ENCODE data around the gene CRTAC1. TPM values are rescaled to one million over a fixed set of nuclear protein-coding genes. Genes with fewer than 3 reads are reported as not detected.

Gene CRTAC1
- total RNA-seq, 1 donor = not detected

GRCh38 chr10:97964748-97965147, 65.7 kb downstream of the CRTAC1 start:
- no peak overlapping the region for H3K4me3 ChIP-seq (ENCODE audit: low read length)

GRCh38 chr10:97961945-97962344, 68.5 kb downstream of the CRTAC1 start:
- Histone ChIP-seq H3K4me3 (ENCODE audit: low read length) (no peak overlapping the region), H3K9me3 (ENCODE audit: low read depth, low read length) (no peaks in the 10 kb centered on the region), H3K27me3 (ENCODE audit: insufficient read depth, low read length) (peaks cover 11% of the 10 kb centered on the region), H3K4me1 (ENCODE audit: insufficient read depth, low read length) (no peaks in the 10 kb centered on the region)

More at GRCh38 chr10:97964748-97965147, 65.7 kb downstream of the CRTAC1 start:
- Histone ChIP-seq H3K27me3 (ENCODE audit: insufficient read depth, low read length) (peaks cover 18% of the 10 kb centered on the region), H3K4me1 (ENCODE audit: insufficient read depth, low read length) (no peaks in the 10 kb centered on the region), H3K9me3 (ENCODE audit: low read depth, low read length) (no peaks in the 10 kb centered on the region)

GRCh38 chr10:97960269-97961056, 70.0 kb downstream of the CRTAC1 start:
- Histone ChIP-seq H3K9me3 (ENCODE audit: low read depth, low read length) (no peaks in the 10 kb centered on the region), H3K4me3 (ENCODE audit: low read length) (no peak overlapping the region), H3K27me3 (ENCODE audit: insufficient read depth, low read length) (peaks cover 11% of the 10 kb centered on the region), H3K4me1 (ENCODE audit: insufficient read depth, low read length) (no peaks in the 10 kb centered on the region)

GRCh38 chr10:97949462-97949861, 81.0 kb downstream of the CRTAC1 start:
- Histone ChIP-seq H3K9me3 (ENCODE audit: low read depth, low read length) (no peaks in the 10 kb centered on the region), H3K4me1 (ENCODE audit: insufficient read depth, low read length) (no peaks in the 10 kb centered on the region), H3K4me3 (ENCODE audit: low read length) (no peak overlapping the region), H3K27me3 (ENCODE audit: insufficient read depth, low read length) (no peaks in the 10 kb centered on the region)

- Histone ChIP-seq H3K9me3 (ENCODE audit: low read depth, low read length) (no peaks in the 10 kb centered on the region), H3K4me1 (ENCODE audit: insufficient read depth, low read length) (no peaks in the 10 kb centered on the region), H3K4me3 (ENCODE audit: low read length) (no peak overlapping the region), H3K27me3 (ENCODE audit: insufficient read depth, low read length) (no peaks in the 10 kb centered on the region)
Measured at GRCh38 chr10:97948822-97949221, 81.6 kb downstream of the CRTAC1 start.

GRCh38 chr10:97944772-97945171, 85.6 kb downstream of the CRTAC1 start:
- H3K27me3 ChIP-seq (ENCODE audit: insufficient read depth, low read length) = peaks cover 3% of the 10 kb centered on the region
- H3K4me1 ChIP-seq (ENCODE audit: insufficient read depth, low read length) = no peaks in the 10 kb centered on the region
- H3K4me3 ChIP-seq (ENCODE audit: low read length) = no peak overlapping the region
- no peaks in the 10 kb centered on the region for H3K9me3 ChIP-seq (ENCODE audit: low read depth, low read length)

- H3K4me3 ChIP-seq (ENCODE audit: low read length) = no peak overlapping the region
- H3K9me3 ChIP-seq (ENCODE audit: low read depth, low read length) = no peaks in the 10 kb centered on the region
- H3K27me3 ChIP-seq (ENCODE audit: insufficient read depth, low read length) = peaks cover 3% of the 10 kb centered on the region
- no peaks in the 10 kb centered on the region for H3K4me1 ChIP-seq (ENCODE audit: insufficient read depth, low read length)
Measured at GRCh38 chr10:97943294-97943693, 87.1 kb downstream of the CRTAC1 start.

- peaks cover 3% of the 10 kb centered on the region for H3K27me3 ChIP-seq (ENCODE audit: insufficient read depth, low read length)
- no peaks in the 10 kb centered on the region for H3K9me3 ChIP-seq (ENCODE audit: low read depth, low read length)
- H3K4me1 ChIP-seq (ENCODE audit: insufficient read depth, low read length) = no peaks in the 10 kb centered on the region
- H3K4me3 ChIP-seq (ENCODE audit: low read length) = no peak overlapping the region
Measured at GRCh38 chr10:97940534-97940933, 89.9 kb downstream of the CRTAC1 start.

- Histone ChIP-seq H3K4me3 (ENCODE audit: low read length) (no peak overlapping the region), H3K4me1 (ENCODE audit: insufficient read depth, low read length) (no peaks in the 10 kb centered on the region), H3K27me3 (ENCODE audit: insufficient read depth, low read length) (peaks cover 3% of the 10 kb centered on the region), H3K9me3 (ENCODE audit: low read depth, low read length) (no peaks in the 10 kb centered on the region)
Measured at GRCh38 chr10:97939446-97939990, 90.9 kb downstream of the CRTAC1 start.

GRCh38 chr10:97937928-97938327, 92.5 kb downstream of the CRTAC1 start:
- Histone ChIP-seq H3K4me1 (ENCODE audit: insufficient read depth, low read length) (no peaks in the 10 kb centered on the region), H3K27me3 (ENCODE audit: insufficient read depth, low read length) (peaks cover 3% of the 10 kb centered on the region), H3K9me3 (ENCODE audit: low read depth, low read length) (no peaks in the 10 kb centered on the region), H3K4me3 (ENCODE audit: low read length) (no peak overlapping the region)

GRCh38 chr10:97937054-97937453, 93.4 kb downstream of the CRTAC1 start:
- H3K9me3 ChIP-seq (ENCODE audit: low read depth, low read length) = no peaks in the 10 kb centered on the region
- no peaks in the 10 kb centered on the region for H3K4me1 ChIP-seq (ENCODE audit: insufficient read depth, low read length)
- peaks cover 1% of the 10 kb centered on the region for H3K27me3 ChIP-seq (ENCODE audit: insufficient read depth, low read length)
- H3K4me3 ChIP-seq (ENCODE audit: low read length) = no peak overlapping the region

- no peaks in the 10 kb centered on the region for H3K9me3 ChIP-seq (ENCODE audit: low read depth, low read length)
- H3K4me3 ChIP-seq (ENCODE audit: low read length) = no peak overlapping the region
- no peaks in the 10 kb centered on the region for H3K4me1 ChIP-seq (ENCODE audit: insufficient read depth, low read length)
- no peaks in the 10 kb centered on the region for H3K27me3 ChIP-seq (ENCODE audit: insufficient read depth, low read length)
Measured at GRCh38 chr10:97936126-97936525, 94.3 kb downstream of the CRTAC1 start.

- Histone ChIP-seq H3K27me3 (ENCODE audit: insufficient read depth, low read length) (no peaks in the 10 kb centered on the region), H3K9me3 (ENCODE audit: low read depth, low read length) (no peaks in the 10 kb centered on the region), H3K4me3 (ENCODE audit: low read length) (no peak overlapping the region), H3K4me1 (ENCODE audit: insufficient read depth, low read length) (no peaks in the 10 kb centered on the region)
Measured at GRCh38 chr10:97932932-97933530, 97.4 kb downstream of the CRTAC1 start.

GRCh38 chr10:97931041-97931440, 99.4 kb downstream of the CRTAC1 start:
- Histone ChIP-seq H3K4me3 (ENCODE audit: low read length) (no peak overlapping the region), H3K9me3 (ENCODE audit: low read depth, low read length) (no peaks in the 10 kb centered on the region), H3K4me1 (ENCODE audit: insufficient read depth, low read length) (no peaks in the 10 kb centered on the region), H3K27me3 (ENCODE audit: insufficient read depth, low read length) (no peaks in the 10 kb centered on the region)

GRCh38 chr10:97928897-97929296, 101.5 kb downstream of the CRTAC1 start:
- Histone ChIP-seq H3K4me3 (ENCODE audit: low read length) (no peak overlapping the region), H3K4me1 (ENCODE audit: insufficient read depth, low read length) (no peaks in the 10 kb centered on the region), H3K27me3 (ENCODE audit: insufficient read depth, low read length) (no peaks in the 10 kb centered on the region), H3K9me3 (ENCODE audit: low read depth, low read length) (no peaks in the 10 kb centered on the region)

Measured in mononuclear cell (primary cell).